ENCODE data around the gene CBFA2T3.

DNA sequence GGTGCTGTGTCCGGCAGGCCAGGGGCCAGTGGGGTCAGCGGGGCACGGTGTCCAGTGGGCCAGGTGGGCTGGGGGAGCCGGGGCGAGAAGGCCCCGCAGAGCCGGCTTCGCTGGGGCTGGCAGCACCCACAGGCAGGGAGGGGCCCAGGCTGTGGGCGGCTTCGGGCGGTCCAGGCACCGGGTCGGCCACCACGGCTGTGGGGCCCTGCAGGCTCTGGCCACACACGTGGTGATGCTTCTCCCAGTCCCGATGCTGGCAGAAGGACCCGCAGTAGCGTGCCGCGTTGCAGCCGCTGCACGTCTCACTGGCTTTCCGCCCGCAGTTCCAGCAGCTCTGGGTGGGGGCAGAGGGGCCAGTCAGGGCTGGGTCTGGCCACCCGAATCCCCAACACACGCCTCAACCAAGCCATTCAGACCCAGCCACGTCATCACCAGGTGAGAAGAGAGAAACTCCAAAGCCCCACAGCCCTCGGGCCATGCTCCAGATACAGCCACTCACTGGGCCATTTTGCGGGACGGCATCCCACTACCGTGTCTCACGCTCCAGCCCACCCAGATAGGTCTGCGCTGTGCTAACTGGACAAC lies 100.0 kb downstream of the CBFA2T3 start:
- TF ChIP-seq POLR2A (IDR thresholded peaks at IDR 0.05; ENCODE audit: low read length), result no peak
- no peak for TF ChIP-seq GATA1 (IDR thresholded peaks at IDR 0.05; ENCODE audit: low read depth, low read length)

All from erythroblast (primary cell).